H1 (cell line): ENCODE results near the gene MAP3K1.

Source experiments
- FOSL1 ChIP-seq: IDR thresholded peaks from 2 replicates; pipeline ENCODE4 v1.6.1; 2011; ENCODE audit warnings: mild to moderate bottlenecking, low read depth, low read length, moderate library complexity; ENCODE audit not compliant: insufficient read depth
- POLR2A ChIP-seq, 2 experiments: IDR thresholded peaks; 1 replicate in 1 of 2; 2 replicates in 1 of 2; pipeline ENCODE4 v1.6.1; 2011; ENCODE audit warnings: low read depth in 2 of 2, low read length in 2 of 2, mild to moderate bottlenecking in 2 of 2; ENCODE audit errors: control extremely low read depth in 1 of 2
- POLR2AphosphoS5 ChIP-seq: IDR thresholded peaks from 2 replicates; pipeline ENCODE4 v1.6.1; 2011; ENCODE audit warnings: low read depth, low read length
- RAD21 ChIP-seq, 2 experiments: IDR thresholded peaks in 1 of 2; conservative IDR thresholded peaks in 1 of 2; 2 replicates each; pipeline ENCODE4 v1.6.1; 2011; ENCODE audit warnings: low read depth in 2 of 2, low read length in 2 of 2, improper control_type of control experiment in 1 of 2, inconsistent platforms in 1 of 2, mild to moderate bottlenecking in 1 of 2, moderate library complexity in 1 of 2
- TAF1 ChIP-seq: IDR thresholded peaks from 2 replicates; pipeline ENCODE4 v1.6.1; 2011; ENCODE audit warnings: mild to moderate bottlenecking, low read depth, low read length
- TF ChIP-seq, protein P1 (sequence below): IDR thresholded peaks from 2 replicates; pipeline ENCODE4 v1.6.1; 2011; ENCODE audit warnings: low read length, improper control_type of control experiment
- TF ChIP-seq, protein P2 (sequence below), 3 experiments: IDR thresholded peaks; 1 replicate in 2 of 3; 2 replicates in 1 of 3; pipeline versions ENCODE4 v1.5.1 to v1.6.1; 2011; ENCODE audit warnings: low read length in 3 of 3, mild to moderate bottlenecking in 3 of 3, inconsistent platforms in 2 of 3, low read depth in 1 of 3, moderate library complexity in 1 of 3; ENCODE audit not compliant: insufficient read depth in 1 of 3; ENCODE audit errors: control extremely low read depth in 1 of 3

- TF ChIP-seq POLR2A (IDR thresholded peaks at IDR 0.05; ENCODE audit: control extremely low read depth in 1 of 2, low read depth in 2 of 2, low read length in 2 of 2) (no peak), RAD21 (IDR thresholded peaks at IDR 0.05 in 1 of 2, conservative IDR thresholded peaks at IDR 0.05 in 1 of 2; ENCODE audit: low read depth in 2 of 2, low read length in 2 of 2) (no peak), POLR2AphosphoS5 (no peak), FOSL1 (no peak), TAF1 (no peak)
- TF ChIP-seq, protein P1, sequence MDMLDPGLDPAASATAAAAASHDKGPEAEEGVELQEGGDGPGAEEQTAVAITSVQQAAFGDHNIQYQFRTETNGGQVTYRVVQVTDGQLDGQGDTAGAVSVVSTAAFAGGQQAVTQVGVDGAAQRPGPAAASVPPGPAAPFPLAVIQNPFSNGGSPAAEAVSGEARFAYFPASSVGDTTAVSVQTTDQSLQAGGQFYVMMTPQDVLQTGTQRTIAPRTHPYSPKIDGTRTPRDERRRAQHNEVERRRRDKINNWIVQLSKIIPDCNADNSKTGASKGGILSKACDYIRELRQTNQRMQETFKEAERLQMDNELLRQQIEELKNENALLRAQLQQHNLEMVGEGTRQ: no peak
- TF ChIP-seq, protein P2, sequence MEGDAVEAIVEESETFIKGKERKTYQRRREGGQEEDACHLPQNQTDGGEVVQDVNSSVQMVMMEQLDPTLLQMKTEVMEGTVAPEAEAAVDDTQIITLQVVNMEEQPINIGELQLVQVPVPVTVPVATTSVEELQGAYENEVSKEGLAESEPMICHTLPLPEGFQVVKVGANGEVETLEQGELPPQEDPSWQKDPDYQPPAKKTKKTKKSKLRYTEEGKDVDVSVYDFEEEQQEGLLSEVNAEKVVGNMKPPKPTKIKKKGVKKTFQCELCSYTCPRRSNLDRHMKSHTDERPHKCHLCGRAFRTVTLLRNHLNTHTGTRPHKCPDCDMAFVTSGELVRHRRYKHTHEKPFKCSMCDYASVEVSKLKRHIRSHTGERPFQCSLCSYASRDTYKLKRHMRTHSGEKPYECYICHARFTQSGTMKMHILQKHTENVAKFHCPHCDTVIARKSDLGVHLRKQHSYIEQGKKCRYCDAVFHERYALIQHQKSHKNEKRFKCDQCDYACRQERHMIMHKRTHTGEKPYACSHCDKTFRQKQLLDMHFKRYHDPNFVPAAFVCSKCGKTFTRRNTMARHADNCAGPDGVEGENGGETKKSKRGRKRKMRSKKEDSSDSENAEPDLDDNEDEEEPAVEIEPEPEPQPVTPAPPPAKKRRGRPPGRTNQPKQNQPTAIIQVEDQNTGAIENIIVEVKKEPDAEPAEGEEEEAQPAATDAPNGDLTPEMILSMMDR (IDR thresholded peaks at IDR 0.05; ENCODE audit: control extremely low read depth in 1 of 3, insufficient read depth in 1 of 3, low read depth in 1 of 3, low read length in 3 of 3): no peak
These were observed 15.2 kb upstream of the MAP3K1 start for GRCh38 chr5:56800186-56800585.
